ENCODE results near the gene SLC23A3. TPM values are rescaled to one million over a fixed set of nuclear protein-coding genes. Genes with fewer than 3 reads are reported as not detected.

SLC23A3 gene
- total RNA-seq, 1 experiment from 2014 or later = 0.07 TPM

DNA sequence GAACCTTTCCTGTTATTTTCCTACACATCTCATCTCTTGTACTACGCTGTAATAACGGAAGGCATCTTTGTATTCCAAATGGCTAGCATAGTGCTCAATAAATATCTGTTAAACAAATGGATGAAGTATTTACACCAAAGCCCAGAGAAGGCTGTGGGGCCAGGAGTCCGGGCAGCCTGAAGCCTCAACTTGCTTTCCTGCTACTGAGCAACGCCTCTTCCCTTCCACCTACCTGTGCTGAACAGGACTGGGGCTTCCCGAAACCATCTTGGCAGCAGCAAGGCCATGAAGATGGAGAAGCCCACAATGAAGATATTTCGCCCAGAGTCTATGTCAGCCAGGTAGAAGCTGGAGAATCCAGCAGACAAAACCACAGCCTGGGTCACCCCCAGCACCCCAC, 6.7 kb downstream of the SLC23A3 start:
- no peak for DNase-seq (ENCODE audit: low read depth)
- in situ Hi-C loops (cut with HindIII; ENCODE audit: low pct_unique_long_range_greater_than_20kb, low sequenced_read_pairs) = no loop called here

DNA sequence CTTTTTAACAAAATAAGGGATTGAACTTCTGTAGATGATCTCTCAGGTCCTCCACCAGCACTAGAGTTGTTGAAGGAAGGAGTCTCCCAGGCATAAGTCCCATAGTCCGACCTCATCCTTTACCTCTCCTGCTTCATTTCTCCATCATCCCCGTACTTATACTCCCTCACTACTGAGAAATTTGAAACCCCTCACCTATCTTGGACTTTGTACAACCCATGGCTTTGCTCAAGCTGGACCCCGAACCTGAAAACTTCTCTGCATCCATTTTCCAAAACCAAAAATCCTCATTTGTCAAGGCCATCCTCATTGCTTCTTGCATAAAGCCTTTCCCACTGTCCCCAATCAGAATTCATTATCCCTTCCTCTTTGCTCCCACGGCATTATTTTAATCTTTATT, 8.7 kb downstream of the SLC23A3 start:
- in situ Hi-C loops (cut with HindIII; ENCODE audit: low pct_unique_long_range_greater_than_20kb, low sequenced_read_pairs) = no loop called here
- DNase-seq (ENCODE audit: low read depth) = no peak

DNA sequence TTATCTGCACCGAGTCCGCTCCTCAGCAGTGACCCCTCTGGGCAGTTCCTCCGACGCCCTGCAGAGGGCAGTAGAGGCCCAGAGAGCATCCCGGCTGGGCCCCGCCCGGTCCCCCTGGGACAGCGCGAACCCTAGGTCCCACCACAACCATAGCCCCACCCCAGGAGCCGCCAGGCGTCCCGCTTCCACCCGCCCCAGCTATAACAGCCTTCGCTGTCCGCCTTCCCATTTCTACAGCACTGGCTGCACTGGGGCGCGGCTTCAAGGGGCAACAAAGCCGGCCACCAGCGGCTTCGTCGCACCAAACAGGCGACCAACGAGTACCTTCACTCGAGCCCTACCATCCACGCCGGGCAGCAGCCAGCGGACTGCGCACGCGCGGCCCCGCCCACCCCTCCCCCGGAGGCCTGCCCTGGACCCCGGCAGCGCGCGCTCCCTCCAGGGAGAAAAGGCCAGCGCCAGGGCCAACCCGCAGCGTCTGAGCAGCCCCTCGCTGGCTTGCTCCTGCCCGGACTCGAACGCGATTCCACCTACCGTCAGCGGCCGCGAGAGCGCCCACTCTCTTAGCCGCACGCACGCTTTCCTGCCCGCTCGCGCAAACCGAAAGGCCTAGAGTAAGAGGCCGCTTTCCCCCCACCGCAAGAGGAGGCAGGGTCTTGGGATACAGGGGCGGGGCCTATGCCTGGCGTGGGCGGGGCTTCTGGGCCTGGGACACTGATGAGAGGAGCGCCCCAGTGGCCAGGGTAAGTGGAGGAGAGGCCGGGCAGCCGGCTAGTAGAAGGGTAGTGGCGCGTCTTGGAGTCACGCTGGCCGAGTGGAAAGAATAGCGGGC, 9.4 kb downstream of the SLC23A3 start, which contains the start of gene NHEJ1:
NHEJ1 (minus strand) TSS at position 630 of the 832 bp plus-strand sequence. CDS start 2,453 bp downstream, outside the sequence.
- in situ Hi-C loops (cut with HindIII; ENCODE audit: low pct_unique_long_range_greater_than_20kb, low sequenced_read_pairs) = no loop called here
- DNase-seq (ENCODE audit: low read depth) = peak; percentile 94

DNA sequence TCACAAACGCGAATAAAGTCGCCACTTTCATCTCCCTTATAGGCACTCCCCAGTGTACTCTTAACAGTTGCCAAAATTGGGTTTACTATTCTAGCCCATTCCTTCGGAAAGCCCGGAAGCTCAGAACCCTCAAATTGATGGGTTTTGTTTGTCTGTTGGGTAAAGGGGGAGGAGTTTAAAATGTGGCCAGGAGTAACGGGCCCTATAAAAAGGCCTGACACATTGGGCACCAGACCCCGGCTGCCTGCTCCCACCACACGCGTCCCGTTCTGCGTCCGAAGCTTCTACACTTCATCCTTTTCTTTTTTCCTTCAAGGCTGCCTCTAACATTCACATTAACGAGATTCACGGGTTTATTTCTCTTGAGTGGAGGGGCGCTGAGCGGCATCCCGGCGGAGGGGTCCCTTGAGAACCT, 10.1 kb downstream of the SLC23A3 start:
- in situ Hi-C loops (cut with HindIII; ENCODE audit: low pct_unique_long_range_greater_than_20kb, low sequenced_read_pairs) = no loop called here
- DNase-seq (ENCODE audit: low read depth) = no peak

DNA sequence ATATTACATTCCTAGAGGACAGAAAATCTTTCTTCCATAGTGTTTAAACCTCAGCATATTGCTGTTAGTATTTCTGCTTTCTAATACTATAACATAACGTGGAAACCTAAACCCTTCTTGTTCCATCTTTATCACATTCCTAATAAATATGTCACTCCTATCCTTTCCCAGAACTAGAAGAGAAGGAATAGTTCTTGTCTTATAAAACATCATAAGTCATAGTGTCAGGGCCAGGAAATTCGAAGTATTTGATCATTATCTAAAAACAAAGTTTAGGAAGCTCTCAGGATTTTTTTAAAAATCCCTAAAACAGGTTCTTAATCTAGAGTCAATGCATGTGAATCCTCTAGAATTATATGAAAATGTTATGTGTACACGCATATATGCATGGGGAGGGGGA, 11.2 kb downstream of the SLC23A3 start:
- in situ Hi-C loops (cut with HindIII; ENCODE audit: low pct_unique_long_range_greater_than_20kb, low sequenced_read_pairs) = no loop called here
- no peak for DNase-seq (ENCODE audit: low read depth)

DNA sequence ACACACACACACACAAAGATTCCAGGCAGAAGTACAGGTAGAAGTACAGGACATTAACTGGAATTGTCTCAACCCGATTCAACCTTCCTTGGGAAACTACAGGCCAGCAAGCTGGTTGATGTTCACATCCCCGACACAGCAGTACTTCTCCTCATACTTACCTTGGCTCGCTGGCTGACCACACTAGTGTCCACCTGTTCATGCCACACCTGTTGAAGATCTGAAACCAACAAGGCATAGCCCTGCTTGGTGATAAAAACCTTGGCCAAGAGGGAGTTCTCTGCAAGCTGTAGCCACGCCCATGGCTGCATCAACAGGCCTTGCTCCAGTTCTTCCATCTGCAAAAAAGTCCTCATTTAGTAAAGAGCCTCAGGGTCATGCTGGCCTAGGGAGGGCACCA, 11.8 kb downstream of the SLC23A3 start:
- DNase-seq (ENCODE audit: low read depth) = no peak
- in situ Hi-C loops (cut with HindIII; ENCODE audit: low pct_unique_long_range_greater_than_20kb, low sequenced_read_pairs) = no loop called here

DNA sequence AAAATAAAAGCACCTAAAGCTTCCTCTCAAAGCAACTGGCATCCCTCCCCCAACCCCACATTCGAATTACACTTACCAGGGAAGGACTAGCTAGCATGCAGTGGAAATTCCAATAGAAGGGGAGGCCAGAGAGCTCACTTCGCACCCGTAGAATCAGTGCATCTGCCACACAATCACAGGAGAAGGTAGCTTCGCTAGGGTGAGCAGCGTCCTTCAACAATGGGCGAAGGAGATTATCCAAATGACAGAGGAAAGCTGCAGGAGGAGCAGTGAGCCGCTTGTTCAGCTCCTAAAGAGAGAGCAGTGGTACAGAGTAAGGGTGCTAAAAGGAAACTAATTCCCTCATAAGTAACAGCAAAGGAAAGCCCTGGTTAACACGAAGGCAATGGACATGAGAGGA, 12.4 kb downstream of the SLC23A3 start:
- DNase-seq (ENCODE audit: low read depth) = no peak
- in situ Hi-C loops (cut with HindIII; ENCODE audit: low pct_unique_long_range_greater_than_20kb, low sequenced_read_pairs) = no loop called here

DNA sequence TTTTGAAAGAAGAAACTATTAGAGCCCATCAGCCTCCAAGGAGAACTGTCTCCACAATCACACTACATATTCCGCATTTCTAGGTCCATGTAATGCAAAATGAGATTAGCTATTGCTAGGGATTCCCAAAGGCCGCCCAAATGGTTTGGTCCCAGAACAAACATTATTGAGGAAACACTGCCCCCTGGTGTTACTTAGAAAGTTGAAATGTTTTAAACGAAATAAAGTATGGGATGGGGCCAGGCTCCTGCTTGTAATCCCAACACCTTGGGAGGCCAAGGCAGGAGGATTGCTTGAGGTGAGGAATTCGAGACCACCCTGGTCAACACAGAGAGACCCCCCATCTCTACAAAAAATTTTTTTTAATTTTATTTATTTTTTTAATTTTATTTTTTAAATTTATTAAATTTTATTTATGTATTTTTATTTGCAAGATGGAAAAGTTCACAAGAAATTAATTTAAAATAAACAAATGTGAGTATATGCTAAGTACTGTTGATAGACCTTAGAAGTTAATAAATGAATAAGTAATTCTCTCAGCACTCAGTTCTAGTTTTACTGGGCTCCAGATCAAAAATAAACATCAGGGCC, 14.7 kb downstream of the SLC23A3 start:
- DNase-seq (ENCODE audit: low read depth) = peak; percentile 35
- in situ Hi-C loops (cut with HindIII; ENCODE audit: low pct_unique_long_range_greater_than_20kb, low sequenced_read_pairs) = no loop called here

DNA sequence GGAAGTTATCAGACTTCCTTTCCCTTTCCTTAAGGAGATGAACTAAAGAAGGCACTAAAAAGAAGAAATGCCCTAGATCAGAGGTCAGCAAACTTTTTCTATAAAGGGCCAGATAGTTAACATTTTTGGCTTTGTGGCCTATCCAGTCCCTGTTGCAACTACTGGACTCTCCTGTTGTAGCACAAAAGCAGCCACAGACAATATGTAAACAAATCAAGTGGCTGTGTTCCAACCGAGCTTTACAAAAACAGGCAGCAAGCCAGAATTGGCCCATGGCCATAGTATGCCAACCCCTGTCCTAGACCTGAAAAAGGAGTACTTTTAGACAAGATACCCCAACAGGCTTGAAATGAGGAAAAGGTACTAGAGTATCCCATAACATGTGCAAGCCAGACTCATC, 20.2 kb downstream of the SLC23A3 start:
- in situ Hi-C loops (cut with HindIII; ENCODE audit: low pct_unique_long_range_greater_than_20kb, low sequenced_read_pairs) = no loop called here
- no peak for DNase-seq (ENCODE audit: low read depth)

DNA sequence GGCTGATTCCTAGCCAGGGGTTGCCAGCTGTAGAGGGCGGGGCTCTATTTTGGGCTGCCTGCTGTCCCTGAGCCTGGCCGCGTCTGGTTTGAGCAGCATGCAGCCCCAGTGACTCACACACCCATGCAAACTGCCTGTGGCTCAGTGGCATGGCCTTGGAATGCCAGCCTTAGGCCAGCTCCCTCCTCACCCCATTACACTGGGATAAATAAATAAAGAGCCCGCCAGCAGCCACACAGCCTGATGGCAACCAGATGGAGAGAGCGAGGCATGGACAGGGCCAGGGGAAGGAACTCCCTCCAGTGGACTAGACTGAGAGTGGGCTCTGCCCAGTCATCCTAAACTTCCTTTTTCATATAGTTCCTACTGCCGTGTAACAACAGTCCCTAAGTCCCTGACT, 27.5 kb downstream of the SLC23A3 start:
- peak; percentile 82 for DNase-seq (ENCODE audit: low read depth)
- in situ Hi-C loops (cut with HindIII; ENCODE audit: low pct_unique_long_range_greater_than_20kb, low sequenced_read_pairs) = no loop called here

DNA sequence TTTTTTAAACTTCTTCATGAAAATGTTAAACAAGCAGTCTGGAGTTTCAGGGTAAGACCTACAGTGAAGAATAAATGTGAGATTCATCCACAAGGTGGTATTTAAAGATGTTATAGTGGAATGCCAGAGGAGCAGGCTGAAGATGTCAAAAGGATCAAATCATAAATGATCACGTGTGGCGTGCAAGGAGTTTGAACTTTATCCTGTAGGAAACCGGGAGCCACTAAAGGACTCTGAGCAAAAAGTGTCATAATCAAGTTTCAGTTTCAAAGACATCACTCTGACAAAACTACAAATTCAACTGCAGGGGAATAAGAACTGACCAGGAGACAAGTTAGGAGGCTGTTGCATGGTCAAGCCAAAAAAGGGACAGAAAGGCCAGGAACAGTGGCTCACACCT, 29.1 kb downstream of the SLC23A3 start:
- no peak for DNase-seq (ENCODE audit: low read depth)
- in situ Hi-C loops (cut with HindIII; ENCODE audit: low pct_unique_long_range_greater_than_20kb, low sequenced_read_pairs) = no loop called here

DNA sequence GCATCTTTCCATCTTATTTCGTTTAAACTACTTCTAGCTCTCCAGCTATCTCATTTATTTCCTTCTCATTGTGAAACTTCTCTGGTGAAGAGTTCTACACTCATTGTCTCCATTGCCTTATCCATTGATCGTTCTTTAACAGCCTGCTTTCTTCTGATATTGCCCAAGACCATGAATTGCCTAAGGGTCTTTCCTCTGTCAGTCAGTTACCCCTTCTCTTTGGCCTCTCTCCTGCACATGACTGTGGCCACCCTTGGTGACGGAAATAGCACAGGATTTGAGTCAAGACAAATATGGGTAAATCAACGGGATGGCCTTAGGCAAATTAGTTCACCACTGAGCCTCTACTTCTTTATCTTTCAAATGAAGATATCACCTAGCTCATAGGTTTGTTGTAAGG, 35.9 kb downstream of the SLC23A3 start:
- in situ Hi-C loops (cut with HindIII; ENCODE audit: low pct_unique_long_range_greater_than_20kb, low sequenced_read_pairs) = no loop called here
- no peak for DNase-seq (ENCODE audit: low read depth)

DNA sequence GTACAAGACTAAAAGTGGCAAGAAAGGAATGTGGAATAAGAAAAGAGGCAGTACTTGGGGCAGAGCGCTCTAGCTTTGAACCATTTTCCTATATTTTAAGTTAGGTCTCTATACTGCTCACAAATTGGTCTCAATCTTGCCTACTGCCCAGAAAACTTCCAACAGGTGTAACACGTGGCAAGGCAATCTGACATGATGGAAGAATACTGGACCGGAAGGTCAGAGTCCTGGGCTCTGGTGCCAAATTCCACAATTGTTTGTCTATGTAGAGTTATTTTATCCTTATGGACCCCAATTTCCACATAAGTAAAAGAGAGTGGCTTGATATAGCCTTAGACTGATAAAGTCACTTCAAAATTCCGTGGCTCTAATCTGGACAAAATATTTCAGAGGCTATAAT, 38.1 kb downstream of the SLC23A3 start:
- in situ Hi-C loops (cut with HindIII; ENCODE audit: low pct_unique_long_range_greater_than_20kb, low sequenced_read_pairs) = no loop called here
- no peak for DNase-seq (ENCODE audit: low read depth)

DNA sequence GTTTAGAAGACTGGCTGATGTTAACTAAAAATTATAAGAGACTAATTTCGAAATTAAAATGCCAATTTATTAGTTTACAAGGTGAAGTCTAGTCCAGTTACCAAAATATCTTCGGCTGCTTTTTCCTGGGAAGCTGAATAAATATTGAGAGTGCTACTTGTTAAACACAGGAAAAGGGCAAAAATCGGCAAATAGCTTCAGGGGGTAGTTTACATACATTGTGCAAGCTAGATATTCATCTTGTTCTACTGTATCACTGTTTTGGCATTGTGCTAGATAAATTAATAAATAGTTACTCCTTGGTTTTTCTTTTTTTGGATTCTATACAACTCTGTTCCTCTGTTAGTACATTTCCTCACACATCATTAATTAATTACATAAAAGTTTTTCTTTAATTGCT, 38.5 kb downstream of the SLC23A3 start:
- no peak for DNase-seq (ENCODE audit: low read depth)
- in situ Hi-C loops (cut with HindIII; ENCODE audit: low pct_unique_long_range_greater_than_20kb, low sequenced_read_pairs) = no loop called here

DNA sequence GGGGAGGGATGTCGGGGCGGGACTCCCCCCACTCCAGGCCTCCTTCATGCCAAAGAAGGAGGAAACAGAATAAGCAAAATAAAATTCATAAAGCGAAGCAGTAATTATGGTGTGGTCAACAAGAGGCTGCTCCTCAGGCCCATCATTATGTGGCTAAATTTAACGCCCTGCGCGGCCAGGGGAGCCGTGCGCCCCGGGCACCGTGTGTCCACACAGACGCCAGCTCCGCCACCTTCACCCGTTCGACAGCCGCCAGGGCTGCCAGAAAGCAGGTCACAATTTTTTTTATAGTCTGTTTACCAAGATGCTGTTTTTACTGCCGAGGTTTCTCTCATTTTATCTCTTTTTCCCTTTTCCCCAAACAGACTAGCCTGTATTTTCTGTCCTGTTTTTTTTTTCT, 40.2 kb downstream of the SLC23A3 start:
- no peak for DNase-seq (ENCODE audit: low read depth)
- in situ Hi-C loops (cut with HindIII; ENCODE audit: low pct_unique_long_range_greater_than_20kb, low sequenced_read_pairs) = no loop called here

DNA sequence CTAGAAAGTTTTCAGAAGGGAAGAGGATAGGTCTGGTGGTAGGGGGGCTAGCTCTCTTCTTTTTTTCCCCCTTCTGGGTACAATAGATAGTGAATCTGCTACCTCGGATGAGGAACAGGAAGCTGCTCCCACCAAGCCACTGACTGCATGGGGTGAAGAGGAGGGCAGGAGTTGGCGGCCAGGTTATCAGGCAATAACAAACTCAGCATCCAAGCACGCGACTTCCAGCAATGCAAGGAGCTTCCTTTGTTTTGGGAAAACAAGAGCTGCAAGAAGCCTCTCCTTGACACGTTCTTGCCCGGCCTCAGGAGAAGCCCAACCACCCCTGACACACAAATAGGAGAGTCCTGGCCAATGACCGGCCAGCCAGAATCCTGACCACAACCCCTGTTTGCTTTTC, 41.4 kb downstream of the SLC23A3 start:
- in situ Hi-C loops (cut with HindIII; ENCODE audit: low pct_unique_long_range_greater_than_20kb, low sequenced_read_pairs) = no loop called here
- no peak for DNase-seq (ENCODE audit: low read depth)

DNA sequence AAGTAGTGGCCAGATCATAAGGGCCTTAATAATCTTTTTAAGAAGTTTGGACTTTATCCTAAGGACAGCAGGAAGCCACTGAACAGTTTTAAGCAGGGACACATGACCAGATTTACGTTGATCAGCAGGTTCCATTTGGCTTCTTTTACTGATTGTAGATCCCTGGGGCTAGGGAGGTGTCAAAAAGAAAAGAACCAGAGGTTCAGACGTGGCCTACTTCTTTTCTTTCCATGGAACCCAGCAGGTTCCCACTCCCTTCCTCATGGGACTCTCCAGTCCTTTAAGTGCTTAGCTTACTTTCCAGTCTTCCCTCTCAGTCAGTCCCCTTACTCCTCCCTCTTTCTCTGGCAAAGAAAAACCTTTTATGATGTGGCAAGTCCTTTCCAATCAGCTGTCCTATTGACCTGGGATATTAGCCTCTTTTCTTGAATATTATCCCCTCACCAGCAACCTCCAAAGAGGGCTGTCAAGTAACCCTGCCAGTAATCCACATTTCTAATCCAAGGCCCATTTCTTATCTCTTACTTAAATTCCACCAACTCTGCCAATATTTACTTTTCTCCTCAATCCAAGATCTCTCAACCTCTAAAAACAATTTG, 42.7 kb downstream of the SLC23A3 start:
- in situ Hi-C loops (cut with HindIII; ENCODE audit: low pct_unique_long_range_greater_than_20kb, low sequenced_read_pairs) = no loop called here

DNA sequence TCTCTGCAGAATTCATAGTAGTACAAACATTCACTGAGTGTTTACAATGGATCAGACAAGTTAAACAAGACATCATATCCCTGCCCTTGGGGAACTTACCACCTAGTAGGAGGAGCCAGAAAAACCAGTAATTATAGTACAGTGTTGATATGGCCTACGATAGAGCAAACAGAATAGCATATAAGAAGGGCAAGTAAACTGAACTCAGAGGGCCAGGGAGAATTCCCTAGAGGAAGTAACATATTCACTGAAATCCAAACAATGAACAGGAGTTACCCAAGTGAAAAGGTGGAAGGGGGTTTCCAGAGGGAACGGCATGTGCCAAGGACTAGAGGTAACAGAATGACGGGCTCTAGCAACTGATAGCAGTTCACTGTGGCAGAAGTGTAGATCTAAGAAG, 43.3 kb downstream of the SLC23A3 start:
- in situ Hi-C loops (cut with HindIII; ENCODE audit: low pct_unique_long_range_greater_than_20kb, low sequenced_read_pairs) = no loop called here
- DNase-seq (ENCODE audit: low read depth) = peak; percentile 67

More for the DNA sequence above, 42.7 kb downstream of the SLC23A3 start:
- no peak for DNase-seq (ENCODE audit: low read depth)

DNA sequence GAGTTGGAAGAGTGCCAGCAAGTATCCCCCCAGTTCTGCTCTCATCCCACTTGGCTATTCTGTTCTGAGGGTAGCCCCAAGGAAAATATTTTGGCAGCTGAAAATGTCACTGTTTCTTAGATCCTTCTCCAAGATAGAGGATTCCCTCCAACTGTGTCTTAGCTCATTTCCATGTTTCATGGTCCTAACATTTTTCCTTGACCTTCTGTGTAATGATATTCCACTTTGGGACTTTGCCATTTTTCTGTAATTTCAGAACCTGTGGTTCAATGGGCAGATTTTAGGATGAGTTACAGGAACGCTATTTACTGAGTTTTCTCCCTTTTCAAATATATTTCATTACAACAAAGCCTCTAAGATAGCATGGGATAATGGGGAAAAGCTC, 44.0 kb downstream of the SLC23A3 start:
- in situ Hi-C loops (cut with HindIII; ENCODE audit: low pct_unique_long_range_greater_than_20kb, low sequenced_read_pairs) = no loop called here
- DNase-seq (ENCODE audit: low read depth) = no peak

Measured in Caki2 (cell line).